IMR-90 (cell line): ENCODE measurements around the gene NOTCH3. TPM values are rescaled to one million over a fixed set of nuclear protein-coding genes. Genes with fewer than 3 reads are reported as not detected.

Experiments
- ATAC-seq: fragments of 200-7000 bp; cut with Tn5 transposase; 2 replicates; pipeline ENCODE4 v1.9.1; 2020; ENCODE audit warnings: low read depth, mild to moderate bottlenecking, moderate library complexity
- BruUV-seq: library from RNA; stranded (reverse); fragments of 400-500 nt; replicated peaks from 2 replicates; lab custom pipeline; 2021; lab: Mats Ljungman, UMichigan
- CTCF ChIA-PET: fragments of 300-600 bp; formaldehyde crosslinking; extraction: SDS; loops from one replicate; lab custom pipeline; 2021; ENCODE audit warnings: antibody characterized with exemption; lab: Yijun Ruan, JAX
- POLR2A ChIA-PET: fragments of 300-600 bp; sonication (Branson Sonifier 250); formaldehyde crosslinking; loops from one replicate; lab custom pipeline; 2022; ENCODE audit warnings: antibody characterized with exemption; ENCODE audit not compliant: unreplicated experiment; lab: Charles Lee
- DNase-seq: peaks from one replicate; pipeline ENCODE4 v3.0.0; 2013
- H2AFZ ChIP-seq: replicated peaks from 2 replicates; pipeline ENCODE3; 2013; ENCODE audit warnings: low read length, mild to moderate bottlenecking; ENCODE audit not compliant: poor library complexity
- H2AK5ac ChIP-seq: 2 replicates; pipeline ENCODE4 v1.6.1; 2013; ENCODE audit warnings: low read depth, low read length, inconsistent platforms
- H2AK9ac ChIP-seq: replicated peaks from 2 replicates; pipeline ENCODE3; 2013; ENCODE audit warnings: mild to moderate bottlenecking, low read depth, low read length, moderate library complexity; ENCODE audit not compliant: poor library complexity
- H2BK120ac ChIP-seq: 2 replicates; pipeline ENCODE4 v1.6.1; 2013; ENCODE audit warnings: low read depth, low read length, inconsistent platforms
- H2BK15ac ChIP-seq: 3 replicates; pipeline ENCODE4 v1.6.1; 2013; ENCODE audit warnings: low read depth, low read length, inconsistent platforms
- H2BK20ac ChIP-seq: 2 replicates; pipeline ENCODE4 v1.6.1; 2013; ENCODE audit warnings: low read depth, mild to moderate bottlenecking, inconsistent platforms, low read length, moderate library complexity
- H2BK5ac ChIP-seq: 2 replicates; pipeline ENCODE4 v1.6.1; 2013; ENCODE audit warnings: mild to moderate bottlenecking, low read depth, low read length, inconsistent platforms; ENCODE audit not compliant: poor library complexity, severe bottlenecking
- H3K14ac ChIP-seq: replicated peaks from 2 replicates; pipeline ENCODE4 v1.6.1; 2013; ENCODE audit warnings: low read depth, low read length, inconsistent platforms
- H3K18ac ChIP-seq: 2 replicates; pipeline ENCODE4 v1.6.1; 2013; ENCODE audit warnings: low read depth, low read length, control low read depth
- H3K23ac ChIP-seq: 2 replicates; pipeline ENCODE4 v1.6.1; 2013; ENCODE audit warnings: low read depth, low read length, inconsistent platforms
- H3K27ac ChIP-seq: 2 replicates; pipeline ENCODE4 v1.5.1; 2013; ENCODE audit warnings: mild to moderate bottlenecking, control low read depth, low read length; ENCODE audit not compliant: insufficient read depth
- H3K27me3 ChIP-seq: 2 replicates; pipeline ENCODE4 v1.6.1; 2013; ENCODE audit warnings: low read length; ENCODE audit not compliant: control insufficient read depth, insufficient read depth
- H3K36me3 ChIP-seq: 2 replicates; pipeline ENCODE4 v1.6.1; 2013; ENCODE audit warnings: low read length, mixed read lengths; ENCODE audit not compliant: control insufficient read depth, insufficient read depth
- H3K4ac ChIP-seq: 2 replicates; pipeline ENCODE4 v1.6.1; 2013; ENCODE audit warnings: low read depth, low read length, inconsistent platforms
- H3K4me1 ChIP-seq: 2 replicates; pipeline ENCODE4 v1.6.1; 2013; ENCODE audit warnings: low read length, mixed read lengths; ENCODE audit not compliant: control insufficient read depth, insufficient read depth
- H3K4me2 ChIP-seq: 2 replicates; pipeline ENCODE4 v1.6.1; 2013; ENCODE audit warnings: low read depth, mild to moderate bottlenecking, control low read depth, low read length, moderate library complexity
- H3K4me3 ChIP-seq: 2 replicates; pipeline ENCODE4 v1.5.1; 2013; ENCODE audit warnings: low read depth, mild to moderate bottlenecking, control low read depth, low read length, moderate library complexity; ENCODE audit not compliant: insufficient read depth
- H3K56ac ChIP-seq: 2 replicates; pipeline ENCODE4 v1.6.1; 2013; ENCODE audit warnings: low read length, inconsistent platforms; ENCODE audit not compliant: insufficient read depth; ENCODE audit errors: extremely low read depth
- H3K79me1 ChIP-seq, 2 experiments: 2 replicates each; pipeline ENCODE4 v1.6.1; 2013; ENCODE audit warnings: low read length in 2 of 2, inconsistent platforms in 1 of 2, low read depth in 1 of 2
- H3K9ac ChIP-seq: 2 replicates; pipeline ENCODE4 v1.6.1; 2013; ENCODE audit warnings: low read depth, low read length, control low read depth
- H3K9me1 ChIP-seq: 2 replicates; pipeline ENCODE4 v1.6.1; 2013; ENCODE audit warnings: low read length, inconsistent platforms; ENCODE audit not compliant: insufficient read depth
- H3K9me3 ChIP-seq: 2 replicates; pipeline ENCODE4 v1.6.1; 2013; ENCODE audit warnings: low read length; ENCODE audit not compliant: control insufficient read depth, insufficient read depth
- H4K20me1 ChIP-seq: 2 replicates; pipeline ENCODE4 v1.6.1; 2013; ENCODE audit warnings: low read length, inconsistent platforms; ENCODE audit not compliant: insufficient read depth
- H4K5ac ChIP-seq: 2 replicates; pipeline ENCODE4 v1.6.1; 2013; ENCODE audit warnings: mild to moderate bottlenecking, low read depth, low read length, control low read depth
- H4K8ac ChIP-seq, 2 experiments: 2 replicates each; pipeline ENCODE4 v1.6.1; 2013; ENCODE audit warnings: low read depth in 2 of 2, low read length in 2 of 2, control low read depth in 1 of 2, inconsistent platforms in 1 of 2
- H4K91ac ChIP-seq: 2 replicates; pipeline ENCODE4 v1.6.1; 2013; ENCODE audit warnings: low read depth, low read length, inconsistent platforms; ENCODE audit not compliant: insufficient read depth
- BHLHE40 ChIP-seq: fragments of 150-350 bp; IDR thresholded peaks from 2 replicates; pipeline ENCODE4 v1.6.1; 2016; ENCODE audit warnings: mild to moderate bottlenecking, low read depth, low read length
- CEBPB ChIP-seq: IDR thresholded peaks from 2 replicates; pipeline ENCODE4 v1.6.1; 2012; ENCODE audit warnings: low read depth, low read length, improper control_type of control experiment
- CTCF ChIP-seq: conservative IDR thresholded peaks from 2 replicates; pipeline ENCODE4 v1.5.1; 2012; ENCODE audit warnings: mild to moderate bottlenecking, low read depth, low read length, improper control_type of control experiment
- ELK1 ChIP-seq: fragments of 150-350 bp; IDR thresholded peaks from 2 replicates; pipeline ENCODE4 v1.6.1; 2016; ENCODE audit warnings: low read depth, mild to moderate bottlenecking, low read length, moderate library complexity, borderline replicate concordance
- FOS ChIP-seq: fragments of 150-350 bp; IDR thresholded peaks from 2 replicates; pipeline ENCODE4 v1.6.1; 2016; ENCODE audit warnings: low read depth, low read length
- MAFK ChIP-seq: IDR thresholded peaks from 2 replicates; pipeline ENCODE4 v1.6.1; 2012; ENCODE audit warnings: low read depth, low read length, improper control_type of control experiment
- MAZ ChIP-seq: IDR thresholded peaks from 2 replicates; pipeline ENCODE4 v1.6.1; 2012; ENCODE audit warnings: low read depth, mild to moderate bottlenecking, low read length, improper control_type of control experiment, moderate library complexity, borderline replicate concordance
- MXI1 ChIP-seq: IDR thresholded peaks from 2 replicates; pipeline ENCODE4 v1.6.1; 2012; ENCODE audit warnings: low read depth, mild to moderate bottlenecking, low read length, moderate library complexity, borderline replicate concordance
- NFE2L2 ChIP-seq: fragments of 150-350 bp; IDR thresholded peaks from 2 replicates; pipeline ENCODE4 v1.6.1; 2016; ENCODE audit warnings: low read depth, mild to moderate bottlenecking, low read length
- POLR2A ChIP-seq: IDR thresholded peaks from 2 replicates; pipeline ENCODE4 v1.6.1; 2012; ENCODE audit warnings: mild to moderate bottlenecking, low read depth, low read length
- RAD21 ChIP-seq: IDR thresholded peaks from 2 replicates; pipeline ENCODE4 v1.6.1; 2012; ENCODE audit warnings: low read length, improper control_type of control experiment
- RCOR1 ChIP-seq: IDR thresholded peaks from 2 replicates; pipeline ENCODE4 v1.6.1; 2012; ENCODE audit warnings: mild to moderate bottlenecking, low read length, improper control_type of control experiment; ENCODE audit not compliant: insufficient replicate concordance
- RFX5 ChIP-seq: IDR thresholded peaks from 2 replicates; pipeline ENCODE4 v1.8.0; 2012; ENCODE audit warnings: low read depth, mild to moderate bottlenecking, low read length, moderate library complexity
- SMC3 ChIP-seq: fragments of 150-350 bp; IDR thresholded peaks from 2 replicates; pipeline ENCODE4 v1.6.1; 2016; ENCODE audit warnings: low read depth, mild to moderate bottlenecking, antibody characterized with exemption, low read length, moderate library complexity
- USF2 ChIP-seq: fragments of 150-350 bp; IDR thresholded peaks from 2 replicates; pipeline ENCODE4 v1.6.1; 2017; ENCODE audit warnings: mild to moderate bottlenecking, antibody characterized with exemption, low read length, low read depth
- WGBS, 2 experiments: methylation state at CpG; one replicate each; pipeline versions ENCODE4 v1.1.5 to v1.1.7; 2013; ENCODE audit warnings: missing lambda C conversion rate in 2 of 2; ENCODE audit not compliant: insufficient read length in 1 of 2; ENCODE audit errors: extremely low coverage in 2 of 2; 5-methylcytosine and 5-hydroxymethylcytosine counted together
- dilution Hi-C: fragments of 300-500 bp; cut with HindIII; formaldehyde crosslinking; loops from one replicate; pipeline ENCODE4 v1.14.3; 2018; ENCODE audit warnings: low sequenced_read_pairs; ENCODE audit not compliant: unreplicated experiment
- in situ Hi-C: fragments of 300-500 bp; cut with MboI; formaldehyde crosslinking; loops from 3 replicates; pipeline ENCODE4 v1.14.3; 2019; ENCODE audit warnings: low sequenced_read_pairs, inconsistent platforms, mixed read lengths
- intact Hi-C: fragments of 100-400 bp; cut with micrococcal nuclease; formaldehyde crosslinking; loops from 2 replicates; pipeline ENCODE4 v1.10.0; 2022
- polyA plus RNA-seq, 3 experiments: library from polyadenylated mRNA; depleted of rRNA; stranded (reverse); fragments of >200 nt; gene quantifications; 2 replicates each; pipeline ENCODE4 v1.2.3, GENCODE V29; 2012; ENCODE audit warnings: low replicate concordance in 1 of 3
- total RNA-seq: library from RNA; depleted of rRNA; stranded (reverse); fragments of >200 nt; gene quantifications from 2 replicates; pipeline ENCODE4 v1.2.3, GENCODE V29; 2012

NOTCH3 gene
- total and polyA plus RNA-seq, 2 of the 4 experiments (the other 2 are of a cell fraction): 5.9 to 25.1 TPM

- H3K4me1 ChIP-seq: peaks cover 13% of the 10 kb centered on the region
- peak overlapping the region; percentile 76 for H3K4ac ChIP-seq
- ATAC-seq (no peak), DNase-seq (no peak)
- dilution Hi-C loops (no loop called here), in situ Hi-C loops (no loop called here), intact Hi-C loops (no loop called here)
- H4K8ac ChIP-seq: peak overlapping the region; percentile 9 to 93; a peak in 3 of 4 replicates
- H3K9me3 ChIP-seq: no peaks in the 10 kb centered on the region
- H2BK120ac ChIP-seq: peak overlapping the region; percentile 34; the same call in 1 of the 2 replicates
- WGBS, 2 experiments: 80% methylated on average over 1 of the region's 18 CpGs; no CpG with 5 or more reads in 1 of the 2 experiments
- H3K36me3 ChIP-seq: peaks cover 5% of the 10 kb centered on the region
- H2BK20ac ChIP-seq: no peak overlapping the region
- no peak overlapping the region for H2AK5ac ChIP-seq
- no peak overlapping the region for H3K27ac ChIP-seq
- ChIA-PET POLR2A (no interaction called here), CTCF (no interaction called here)
- H3K23ac ChIP-seq: no peak overlapping the region
- H2BK5ac ChIP-seq: no peak overlapping the region
- peak overlapping the region; percentile 95 for H3K4me3 ChIP-seq
- peak overlapping the region; percentile 29 for H3K4me2 ChIP-seq
- H3K27me3 ChIP-seq: no peaks in the 10 kb centered on the region
- no peak overlapping the region for H3K9ac ChIP-seq
- peaks cover 8 to 28% of the 10 kb centered on the region in 2 experiments for H3K79me1 ChIP-seq
- H4K91ac ChIP-seq: no peak overlapping the region; the same call in 1 of the 2 replicates
- peak overlapping the region; percentile 77; the same call in 1 of the 2 replicates for H3K14ac ChIP-seq
- peaks cover 7% of the 10 kb centered on the region for H3K9me1 ChIP-seq
- no peak overlapping the region for H3K56ac ChIP-seq
- H2AFZ ChIP-seq: peak overlapping the region; percentile 92
- H4K20me1 ChIP-seq: peaks cover 8% of the 10 kb centered on the region
- BruUV-seq: no TSS peak
- H4K5ac ChIP-seq: peak overlapping the region; percentile 65; the same call in 1 of the 2 replicates
- peak overlapping the region; percentile 2; the same call in 1 of the 3 replicates for H2BK15ac ChIP-seq
- H3K18ac ChIP-seq: no peak overlapping the region
- H2AK9ac ChIP-seq: peak overlapping the region; percentile 38
- TF ChIP-seq FOS (no peak), SMC3 (no peak), ELK1 (no peak), CTCF (no peak), RAD21 (no peak), CEBPB (no peak), USF2 (no peak), POLR2A (no peak), RCOR1 (no peak), BHLHE40 (no peak), MXI1 (no peak), NFE2L2 (no peak), MAZ (no peak), MAFK (no peak), RFX5 (no peak)
Observed at GRCh38 chr19:15201374-15202023, 704 bp upstream of the NOTCH3 start.
